Liver (tissue), 9 donors: Measurements from ENCODE around the gene SH3PXD2B. TPM values are rescaled to one million over a fixed set of nuclear protein-coding genes. Genes with fewer than 3 reads are reported as not detected.

ENCODE experiments used
- DNase-seq: peaks from one replicate; pipeline ENCODE4 v3.0.0-alpha.2; 2017; ENCODE audit warnings: low spot score
- H3K27ac ChIP-seq, 2 donors: one replicate each; pipeline ENCODE4 v1.7.0; 2013; ENCODE audit warnings: inconsistent platforms in 2 of 2, low read length in 2 of 2, control low read depth in 1 of 2, low read depth in 1 of 2, mild to moderate bottlenecking in 1 of 2
- H3K27me3 ChIP-seq, 4 donors: one replicate each; pipeline versions ENCODE4 v1.6.1 to v1.7.0; 2013; ENCODE audit warnings: low read length in 3 of 4, inconsistent platforms in 1 of 4, mild to moderate bottlenecking in 1 of 4, moderate library complexity in 1 of 4; ENCODE audit not compliant: control insufficient read depth in 4 of 4, insufficient read depth in 4 of 4
- H3K36me3 ChIP-seq, 4 donors: one replicate each; pipeline versions ENCODE4 v1.6.1 to v1.7.0; 2013; ENCODE audit warnings: low read length in 3 of 4, mild to moderate bottlenecking in 3 of 4, low read depth in 1 of 4, moderate library complexity in 1 of 4; ENCODE audit not compliant: control insufficient read depth in 4 of 4, insufficient read depth in 3 of 4
- H3K4me1 ChIP-seq, 4 donors: one replicate each; pipeline versions ENCODE4 v1.6.1 to v1.7.0; 2013; ENCODE audit warnings: low read length in 3 of 4, mild to moderate bottlenecking in 3 of 4, moderate library complexity in 1 of 4; ENCODE audit not compliant: control insufficient read depth in 4 of 4, insufficient read depth in 4 of 4
- H3K4me3 ChIP-seq, 3 donors: one replicate each; pipeline versions ENCODE4 v1.6.1 to v1.7.0; 2013; ENCODE audit warnings: low read length in 3 of 3, control low read depth in 1 of 3, low read depth in 1 of 3, mild to moderate bottlenecking in 1 of 3
- H3K9ac ChIP-seq, 2 donors: one replicate each; pipeline ENCODE4 v1.7.0; 2013; ENCODE audit warnings: low read length in 2 of 2, mild to moderate bottlenecking in 2 of 2, moderate library complexity in 2 of 2, control low read depth in 1 of 2, low read depth in 1 of 2
- H3K9me3 ChIP-seq, 4 donors: one replicate each; pipeline versions ENCODE4 v1.6.1 to v1.7.0; 2013; ENCODE audit warnings: low read length in 3 of 4; ENCODE audit not compliant: control insufficient read depth in 4 of 4
- ATF3 ChIP-seq: IDR thresholded peaks from 2 replicates; pipeline ENCODE4 v1.6.1; 2016; ENCODE audit warnings: antibody characterized with exemption
- CTCF ChIP-seq: fragments of 150-350 bp; IDR thresholded peaks from 2 replicates; pipeline ENCODE4 v1.5.1; 2017; ENCODE audit warnings: improper control_type of control experiment, low read depth, low read length; ENCODE audit not compliant: missing input control
- EGR1 ChIP-seq, 2 donors: IDR thresholded peaks; 2 replicates each; pipeline ENCODE4 v1.6.1; 2016 to 2018; ENCODE audit warnings: antibody characterized with exemption in 2 of 2, low read depth in 2 of 2
- FOXA1 ChIP-seq: IDR thresholded peaks from 2 replicates; pipeline ENCODE4 v1.6.1; 2016; ENCODE audit warnings: antibody characterized with exemption
- FOXA2 ChIP-seq: IDR thresholded peaks from 2 replicates; pipeline ENCODE4 v1.6.1; 2016; ENCODE audit warnings: antibody characterized with exemption
- GABPA ChIP-seq, 2 donors: IDR thresholded peaks in 1 of 2; conservative IDR thresholded peaks in 1 of 2; 2 replicates each; pipeline ENCODE4 v1.6.1; 2016; ENCODE audit warnings: antibody characterized with exemption in 2 of 2, mild to moderate bottlenecking in 1 of 2, moderate library complexity in 1 of 2
- HNF4A ChIP-seq, 2 donors: conservative IDR thresholded peaks; 2 replicates each; pipeline ENCODE4 v1.6.1; 2016; ENCODE audit warnings: antibody characterized with exemption in 2 of 2, mild to moderate bottlenecking in 2 of 2
- HNF4G ChIP-seq: IDR thresholded peaks from 2 replicates; pipeline ENCODE4 v1.6.1; 2016; ENCODE audit warnings: antibody characterized with exemption
- JUND ChIP-seq, 2 donors: IDR thresholded peaks; 2 replicates each; pipeline ENCODE4 v1.6.1; 2016; ENCODE audit warnings: antibody characterized with exemption in 2 of 2
- NR2F2 ChIP-seq: IDR thresholded peaks from 2 replicates; pipeline ENCODE4 v1.6.1; 2016; ENCODE audit warnings: antibody characterized with exemption
- RAD21 ChIP-seq, 2 donors: IDR thresholded peaks; 2 replicates each; pipeline ENCODE4 v1.6.1; 2016; ENCODE audit warnings: antibody characterized with exemption in 2 of 2, mild to moderate bottlenecking in 2 of 2
- TAF1 ChIP-seq: conservative IDR thresholded peaks from 2 replicates; pipeline ENCODE4 v1.6.1; 2016; ENCODE audit warnings: antibody characterized with exemption, mild to moderate bottlenecking
- YY1 ChIP-seq: IDR thresholded peaks from 2 replicates; pipeline ENCODE4 v1.6.1; 2016; ENCODE audit warnings: antibody characterized with exemption, mild to moderate bottlenecking
- WGBS: extraction: QIAGEN DNeasy Blood & Tissue Kit; methylation state at CpG from one replicate; pipeline ENCODE4 v1.1.7; 2013; 5-methylcytosine and 5-hydroxymethylcytosine counted together
- polyA plus RNA-seq, 2 donors: library from polyadenylated mRNA; stranded (reverse) in 1 of 2; unstranded in 1 of 2; fragments of 200-250 nt in 1 of 2; fragments of >200 nt in 1 of 2; fragmentation: Nextera tagmentation in 1 of 2; extraction: Ambion mirVana in 1 of 2; gene quantifications; one replicate each; pipeline versions ENCODE4 v1.2.1 to v1.2.3, GENCODE V29; 2013 to 2015
- total RNA-seq, 2 donors: library from RNA; depleted of rRNA; stranded (reverse); fragments of >200 nt; gene quantifications; one replicate each; pipeline ENCODE4 v1.2.3, GENCODE V29; 2014
- TF ChIP-seq, protein P1 (sequence below): IDR thresholded peaks from 2 replicates; pipeline ENCODE4 v1.6.1; 2016; ENCODE audit warnings: antibody characterized with exemption
- TF ChIP-seq, protein P2 (sequence below): IDR thresholded peaks from 2 replicates; pipeline ENCODE4 v1.6.1; 2016; ENCODE audit warnings: antibody characterized with exemption, mild to moderate bottlenecking
- TF ChIP-seq, protein P3 (sequence below): IDR thresholded peaks from 2 replicates; pipeline ENCODE4 v1.6.1; 2016; ENCODE audit warnings: antibody characterized with exemption
- donor health status: healthy.
- donor health status: healthy.
- donor health status: healthy.
- donor health status: healthy.
- donor health status: healthy.

The SH3PXD2B gene
- total and polyA plus RNA-seq, 4 donors = 1.1 to 3.3 (median 2.2) TPM

- WGBS = 90% methylated on average over 2 of the region's 2 CpGs
- DNase-seq = no peak
- Histone ChIP-seq H3K4me3 (no peak overlapping the region), H3K9ac (no peak overlapping the region), H3K27me3 (no peaks in the 10 kb centered on the region), H3K9me3 (no peaks in the 10 kb centered on the region), H3K27ac (no peak overlapping the region), H3K36me3 (peaks cover 0 to 6% (median 1%) of the 10 kb centered on the region in 4 donors), H3K4me1 (no peaks in the 10 kb centered on the region)
- TF ChIP-seq FOXA2 = no peak
- TF ChIP-seq GABPA (IDR thresholded peaks at IDR 0.05 in 1 of 2, conservative IDR thresholded peaks at IDR 0.05 in 1 of 2) = no peak
- TF ChIP-seq, protein P1, sequence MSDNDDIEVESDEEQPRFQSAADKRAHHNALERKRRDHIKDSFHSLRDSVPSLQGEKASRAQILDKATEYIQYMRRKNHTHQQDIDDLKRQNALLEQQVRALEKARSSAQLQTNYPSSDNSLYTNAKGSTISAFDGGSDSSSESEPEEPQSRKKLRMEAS = no peak
- TF ChIP-seq HNF4A (conservative IDR thresholded peaks at IDR 0.05) = no peak
Measured at GRCh38 chr5:172343741-172344140, 110.6 kb downstream of the SH3PXD2B start.

- no peak for DNase-seq
- Histone ChIP-seq H3K9me3 (no peaks in the 10 kb centered on the region), H3K9ac (no peak overlapping the region), H3K4me3 (no peak overlapping the region), H3K27me3 (no peaks in the 10 kb centered on the region), H3K36me3 (peaks cover 0 to 5% (median under 1%) of the 10 kb centered on the region in 4 donors), H3K4me1 (no peaks in the 10 kb centered on the region), H3K27ac (no peak overlapping the region)
- WGBS = 93% methylated on average over 7 of the region's 7 CpGs
- TF ChIP-seq ATF3 = no peak
- TF ChIP-seq FOXA2 = no peak
- TF ChIP-seq, protein P2, sequence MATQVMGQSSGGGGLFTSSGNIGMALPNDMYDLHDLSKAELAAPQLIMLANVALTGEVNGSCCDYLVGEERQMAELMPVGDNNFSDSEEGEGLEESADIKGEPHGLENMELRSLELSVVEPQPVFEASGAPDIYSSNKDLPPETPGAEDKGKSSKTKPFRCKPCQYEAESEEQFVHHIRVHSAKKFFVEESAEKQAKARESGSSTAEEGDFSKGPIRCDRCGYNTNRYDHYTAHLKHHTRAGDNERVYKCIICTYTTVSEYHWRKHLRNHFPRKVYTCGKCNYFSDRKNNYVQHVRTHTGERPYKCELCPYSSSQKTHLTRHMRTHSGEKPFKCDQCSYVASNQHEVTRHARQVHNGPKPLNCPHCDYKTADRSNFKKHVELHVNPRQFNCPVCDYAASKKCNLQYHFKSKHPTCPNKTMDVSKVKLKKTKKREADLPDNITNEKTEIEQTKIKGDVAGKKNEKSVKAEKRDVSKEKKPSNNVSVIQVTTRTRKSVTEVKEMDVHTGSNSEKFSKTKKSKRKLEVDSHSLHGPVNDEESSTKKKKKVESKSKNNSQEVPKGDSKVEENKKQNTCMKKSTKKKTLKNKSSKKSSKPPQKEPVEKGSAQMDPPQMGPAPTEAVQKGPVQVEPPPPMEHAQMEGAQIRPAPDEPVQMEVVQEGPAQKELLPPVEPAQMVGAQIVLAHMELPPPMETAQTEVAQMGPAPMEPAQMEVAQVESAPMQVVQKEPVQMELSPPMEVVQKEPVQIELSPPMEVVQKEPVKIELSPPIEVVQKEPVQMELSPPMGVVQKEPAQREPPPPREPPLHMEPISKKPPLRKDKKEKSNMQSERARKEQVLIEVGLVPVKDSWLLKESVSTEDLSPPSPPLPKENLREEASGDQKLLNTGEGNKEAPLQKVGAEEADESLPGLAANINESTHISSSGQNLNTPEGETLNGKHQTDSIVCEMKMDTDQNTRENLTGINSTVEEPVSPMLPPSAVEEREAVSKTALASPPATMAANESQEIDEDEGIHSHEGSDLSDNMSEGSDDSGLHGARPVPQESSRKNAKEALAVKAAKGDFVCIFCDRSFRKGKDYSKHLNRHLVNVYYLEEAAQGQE = no peak
- no peak for TF ChIP-seq FOXA1
- TF ChIP-seq GABPA (IDR thresholded peaks at IDR 0.05 in 1 of 2, conservative IDR thresholded peaks at IDR 0.05 in 1 of 2) = no peak
- TF ChIP-seq HNF4A (conservative IDR thresholded peaks at IDR 0.05) = no peak
- TF ChIP-seq, protein P3, sequence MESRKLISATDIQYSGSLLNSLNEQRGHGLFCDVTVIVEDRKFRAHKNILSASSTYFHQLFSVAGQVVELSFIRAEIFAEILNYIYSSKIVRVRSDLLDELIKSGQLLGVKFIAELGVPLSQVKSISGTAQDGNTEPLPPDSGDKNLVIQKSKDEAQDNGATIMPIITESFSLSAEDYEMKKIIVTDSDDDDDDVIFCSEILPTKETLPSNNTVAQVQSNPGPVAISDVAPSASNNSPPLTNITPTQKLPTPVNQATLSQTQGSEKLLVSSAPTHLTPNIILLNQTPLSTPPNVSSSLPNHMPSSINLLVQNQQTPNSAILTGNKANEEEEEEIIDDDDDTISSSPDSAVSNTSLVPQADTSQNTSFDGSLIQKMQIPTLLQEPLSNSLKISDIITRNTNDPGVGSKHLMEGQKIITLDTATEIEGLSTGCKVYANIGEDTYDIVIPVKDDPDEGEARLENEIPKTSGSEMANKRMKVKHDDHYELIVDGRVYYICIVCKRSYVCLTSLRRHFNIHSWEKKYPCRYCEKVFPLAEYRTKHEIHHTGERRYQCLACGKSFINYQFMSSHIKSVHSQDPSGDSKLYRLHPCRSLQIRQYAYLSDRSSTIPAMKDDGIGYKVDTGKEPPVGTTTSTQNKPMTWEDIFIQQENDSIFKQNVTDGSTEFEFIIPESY = no peak
- no peak for TF ChIP-seq EGR1 (IDR thresholded peaks at IDR 0.05; ENCODE audit: low read depth in 2 of 2)
- no peak for TF ChIP-seq HNF4G
- no peak for TF ChIP-seq JUND (IDR thresholded peaks at IDR 0.05)
- TF ChIP-seq YY1 = no peak
- TF ChIP-seq CTCF = no peak
- no peak for TF ChIP-seq RAD21 (IDR thresholded peaks at IDR 0.05)
- TF ChIP-seq TAF1 = no peak
- no peak for TF ChIP-seq NR2F2
Measured at GRCh38 chr5:172342918-172343317, 111.4 kb downstream of the SH3PXD2B start.
